Kidney (tissue), 14 donors: ENCODE measurements around the gene HEPHL1. TPM values are rescaled to one million over a fixed set of nuclear protein-coding genes. Genes with fewer than 3 reads are reported as not detected.

Source experiments
- DNase-seq, 5 donors: peaks; one replicate each; pipeline ENCODE4 v3.0.0-alpha.2; 2013 to 2020
- FAIRE-seq: peaks from 2 replicates; lab custom pipeline; 2012; peaks lifted over from hg19 to GRCh38; lab: Jason Lieb, UNC
- H3K27ac ChIP-seq, 2 donors: one replicate each; pipeline ENCODE4 v1.7.0; 2013; ENCODE audit warnings: low read depth in 2 of 2, low read length in 2 of 2, inconsistent platforms in 1 of 2
- H3K27me3 ChIP-seq: one replicate; pipeline ENCODE4 v1.7.1; 2013; ENCODE audit warnings: low read length, inconsistent platforms; ENCODE audit not compliant: control insufficient read depth, insufficient read depth
- H3K36me3 ChIP-seq, 3 donors: one replicate each; pipeline versions ENCODE4 v1.7.0 to v1.7.1; 2013; ENCODE audit warnings: low read length in 3 of 3, control low read depth in 1 of 3, inconsistent platforms in 1 of 3; ENCODE audit not compliant: insufficient read depth in 3 of 3, control insufficient read depth in 2 of 3
- H3K4me1 ChIP-seq, 3 donors: one replicate each; pipeline versions ENCODE4 v1.7.0 to v1.7.1; 2013; ENCODE audit warnings: low read length in 3 of 3, inconsistent platforms in 1 of 3, low read depth in 1 of 3; ENCODE audit not compliant: control insufficient read depth in 2 of 3, insufficient read depth in 2 of 3
- H3K4me3 ChIP-seq, 3 donors: one replicate each; pipeline versions ENCODE4 v1.7.0 to v1.8.1; 2013; ENCODE audit warnings: low read length in 3 of 3, control low read depth in 1 of 3, inconsistent platforms in 1 of 3
- H3K9ac ChIP-seq, 3 donors: one replicate each; pipeline versions ENCODE4 v1.7.0 to v1.7.1; 2013; ENCODE audit warnings: low read length in 3 of 3, control low read depth in 1 of 3, inconsistent platforms in 1 of 3
- H3K9me3 ChIP-seq, 3 donors: one replicate each; pipeline versions ENCODE4 v1.7.0 to v1.7.1; 2013; ENCODE audit warnings: low read length in 3 of 3, control low read depth in 1 of 3, inconsistent platforms in 1 of 3; ENCODE audit not compliant: control insufficient read depth in 2 of 3, insufficient read depth in 1 of 3
- intact Hi-C: fragments of 100-400 bp; cut with DNase I; formaldehyde crosslinking; loops from one replicate; pipeline ENCODE4 v1.11.1; 2022
- polyA plus RNA-seq: library from polyadenylated mRNA; stranded (reverse); fragments of 350-450 nt; fragmentation: Illumina TruSeq; extraction: RNeasy Lipid Tissue Mini Kit (QIAGEN cat#74804); gene quantifications from one replicate; pipeline ENCODE4 v1.2.3, GENCODE V29; 2014; ENCODE audit warnings: low read depth, low replicate concordance; ENCODE audit not compliant: insufficient read depth
- total RNA-seq: library from RNA; stranded (reverse); fragmentation: NEBNext Ultra II Directional; extraction: Animal tissue kit (Norgen Biotek cat#: 25700); gene quantifications from one replicate; pipeline ENCODE4 v1.2.1, GENCODE V29; 2021
- TF ChIP-seq, protein P1 (sequence below): IDR thresholded peaks from 3 replicates; pipeline ENCODE4 v1.5.1; 2012; ENCODE audit warnings: mild to moderate bottlenecking, moderate library complexity, borderline replicate concordance; ENCODE audit not compliant: insufficient read depth; ENCODE audit errors: extremely low read depth
- donor health status: control.
- donor health status: control.
- donor health status: control.
- donor health status: control.
- donor health status: control.
- donor health status: DM: yes; HTN: yes; CAD: no.
- donor health status: Normal renal cell carcinoma (clear cell type).

The HEPHL1 gene
- total and polyA plus RNA-seq, 2 donors from 2014 or later: not detected

DNA sequence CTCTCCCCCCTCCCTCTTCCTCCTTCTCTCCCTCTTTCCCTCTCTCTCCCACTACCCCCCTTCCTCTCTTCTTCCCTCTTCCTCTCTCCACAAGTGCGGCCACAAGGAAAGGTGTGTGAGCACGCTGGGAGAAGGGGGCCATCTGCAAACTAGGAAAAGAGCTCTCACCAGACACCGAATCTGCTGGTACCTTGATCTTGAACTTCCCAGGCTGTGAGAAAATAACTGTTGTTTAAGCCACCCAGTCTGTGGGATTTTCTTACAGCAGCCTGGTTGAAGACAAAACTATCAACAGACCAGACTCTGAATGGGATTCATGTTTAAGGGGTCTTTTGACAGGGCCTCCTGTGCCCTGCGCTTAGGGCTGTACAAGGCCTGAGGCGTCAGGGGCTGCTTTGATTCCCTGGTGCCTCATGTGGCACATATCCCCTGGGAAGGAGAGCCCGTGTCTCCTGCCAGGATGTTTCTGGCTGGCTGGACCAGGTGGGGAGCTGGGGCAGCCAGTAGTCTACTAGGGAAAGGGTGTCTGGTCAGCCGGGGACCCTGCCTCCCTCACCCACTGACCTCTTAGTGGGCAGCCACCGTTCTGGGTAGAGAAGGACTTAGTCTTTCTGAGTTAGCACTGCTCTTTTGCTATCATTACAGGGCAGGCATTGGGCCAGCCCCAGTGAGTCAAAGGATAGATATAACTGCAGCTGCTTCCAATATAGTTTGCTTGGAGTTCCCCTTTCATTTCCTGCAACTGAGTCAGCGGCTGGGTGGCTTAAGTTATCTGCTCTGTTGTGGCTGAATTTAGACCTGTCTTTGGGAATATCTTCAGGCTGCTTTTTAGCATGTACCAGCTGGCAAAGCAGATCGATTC, 113.7 kb downstream of the HEPHL1 start:
- peaks cover 0 to 18% (median 15%) of the 10 kb centered on the region in 3 donors for H3K4me1 ChIP-seq
- no peak overlapping the region for H3K4me3 ChIP-seq
- H3K27ac ChIP-seq: peak overlapping the region; percentile 29 to 40
- FAIRE-seq (no peak), DNase-seq (peak in 1 of 5 donors; percentile 76)
- no peaks in the 10 kb centered on the region for H3K36me3 ChIP-seq
- H3K9me3 ChIP-seq: no peaks in the 10 kb centered on the region
- TF ChIP-seq, protein P1, sequence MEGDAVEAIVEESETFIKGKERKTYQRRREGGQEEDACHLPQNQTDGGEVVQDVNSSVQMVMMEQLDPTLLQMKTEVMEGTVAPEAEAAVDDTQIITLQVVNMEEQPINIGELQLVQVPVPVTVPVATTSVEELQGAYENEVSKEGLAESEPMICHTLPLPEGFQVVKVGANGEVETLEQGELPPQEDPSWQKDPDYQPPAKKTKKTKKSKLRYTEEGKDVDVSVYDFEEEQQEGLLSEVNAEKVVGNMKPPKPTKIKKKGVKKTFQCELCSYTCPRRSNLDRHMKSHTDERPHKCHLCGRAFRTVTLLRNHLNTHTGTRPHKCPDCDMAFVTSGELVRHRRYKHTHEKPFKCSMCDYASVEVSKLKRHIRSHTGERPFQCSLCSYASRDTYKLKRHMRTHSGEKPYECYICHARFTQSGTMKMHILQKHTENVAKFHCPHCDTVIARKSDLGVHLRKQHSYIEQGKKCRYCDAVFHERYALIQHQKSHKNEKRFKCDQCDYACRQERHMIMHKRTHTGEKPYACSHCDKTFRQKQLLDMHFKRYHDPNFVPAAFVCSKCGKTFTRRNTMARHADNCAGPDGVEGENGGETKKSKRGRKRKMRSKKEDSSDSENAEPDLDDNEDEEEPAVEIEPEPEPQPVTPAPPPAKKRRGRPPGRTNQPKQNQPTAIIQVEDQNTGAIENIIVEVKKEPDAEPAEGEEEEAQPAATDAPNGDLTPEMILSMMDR: no peak
- no peak overlapping the region for H3K9ac ChIP-seq
- intact Hi-C loops: no loop called here
- H3K27me3 ChIP-seq: no peaks in the 10 kb centered on the region

DNA sequence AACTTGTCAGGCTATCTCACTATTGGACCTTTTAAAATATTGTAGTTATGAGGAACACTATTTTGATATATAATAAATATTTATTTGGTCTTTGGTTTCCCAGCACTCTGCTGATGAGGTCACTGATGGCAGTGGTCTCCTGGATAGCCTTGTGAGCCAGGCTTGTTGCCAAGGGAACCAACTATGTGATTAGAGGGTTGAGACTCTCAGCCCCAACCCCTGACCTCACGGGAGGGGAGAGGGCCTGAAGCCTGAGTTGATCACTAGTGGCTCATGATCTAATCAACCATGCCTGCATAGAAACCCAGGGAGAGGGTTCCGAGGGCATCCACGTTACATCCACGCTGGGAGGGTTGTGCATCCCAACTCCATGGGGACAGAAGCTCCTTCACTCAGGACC, 118.3 kb downstream of the HEPHL1 start:
- peaks cover 3 to 7% (median 5%) of the 10 kb centered on the region in 3 donors for H3K4me1 ChIP-seq
- TF ChIP-seq, protein P1: no peak
- intact Hi-C loops: no loop called here
- FAIRE-seq (no peak), DNase-seq (no peak)
- no peak overlapping the region for H3K27ac ChIP-seq
- H3K9me3 ChIP-seq: no peaks in the 10 kb centered on the region
- H3K36me3 ChIP-seq: no peaks in the 10 kb centered on the region
- H3K9ac ChIP-seq: no peak overlapping the region
- no peak overlapping the region for H3K4me3 ChIP-seq
- H3K27me3 ChIP-seq: no peaks in the 10 kb centered on the region

DNA sequence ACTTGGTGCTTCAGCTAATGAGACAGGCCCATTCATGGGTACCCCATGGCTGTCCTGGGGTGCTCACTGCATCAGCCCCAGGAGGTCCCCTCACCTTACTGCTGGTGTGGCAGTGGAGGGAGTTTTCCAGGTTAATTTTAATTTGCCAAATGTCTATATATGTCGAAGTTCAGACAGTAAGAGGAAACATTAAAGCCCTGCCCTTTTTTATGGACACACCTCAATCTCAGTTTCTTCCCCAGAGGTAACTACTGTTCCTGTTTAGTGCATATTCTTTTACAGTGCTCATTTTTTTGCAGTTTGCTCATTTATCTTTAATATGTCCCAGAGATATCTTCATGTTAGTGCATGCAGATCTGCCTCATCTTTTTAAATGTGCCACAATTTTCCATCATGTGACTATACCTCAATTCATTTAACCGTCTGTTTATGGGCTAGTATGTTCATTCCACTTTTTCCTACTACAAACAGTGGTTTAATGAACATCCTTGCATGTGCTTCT, 119.1 kb downstream of the HEPHL1 start:
- TF ChIP-seq, protein P1: no peak
- Histone ChIP-seq H3K27me3 (no peaks in the 10 kb centered on the region), H3K4me1 (peaks cover 3 to 5% (median 3%) of the 10 kb centered on the region in 3 donors), H3K36me3 (no peaks in the 10 kb centered on the region), H3K27ac (no peak overlapping the region), H3K9me3 (no peaks in the 10 kb centered on the region), H3K4me3 (no peak overlapping the region), H3K9ac (no peak overlapping the region)
- intact Hi-C loops: no loop called here
- FAIRE-seq (no peak), DNase-seq (no peak)
